Astrocyte of the spinal cord (primary cell): ENCODE measurements around the gene PTMA.

Experiments
- DNase-seq: peaks from one replicate; pipeline ENCODE4 v3.0.0; 2011; ENCODE audit warnings: low read depth, low spot score
- H3K4me3 ChIP-seq: 2 replicates; pipeline ENCODE4 v1.5.1; 2011; ENCODE audit warnings: low read depth, mild to moderate bottlenecking, low read length, moderate library complexity
- in situ Hi-C: cut with HindIII; loops from 2 replicates; pipeline ENCODE4 v1.10.0; 2017; ENCODE audit warnings: low sequenced_read_pairs
- TF ChIP-seq, protein P1 (sequence below): IDR thresholded peaks from 2 replicates; pipeline ENCODE4 v1.5.1; 2012; ENCODE audit warnings: low read depth, mild to moderate bottlenecking, low read length, inconsistent platforms

The PTMA gene

DNA sequence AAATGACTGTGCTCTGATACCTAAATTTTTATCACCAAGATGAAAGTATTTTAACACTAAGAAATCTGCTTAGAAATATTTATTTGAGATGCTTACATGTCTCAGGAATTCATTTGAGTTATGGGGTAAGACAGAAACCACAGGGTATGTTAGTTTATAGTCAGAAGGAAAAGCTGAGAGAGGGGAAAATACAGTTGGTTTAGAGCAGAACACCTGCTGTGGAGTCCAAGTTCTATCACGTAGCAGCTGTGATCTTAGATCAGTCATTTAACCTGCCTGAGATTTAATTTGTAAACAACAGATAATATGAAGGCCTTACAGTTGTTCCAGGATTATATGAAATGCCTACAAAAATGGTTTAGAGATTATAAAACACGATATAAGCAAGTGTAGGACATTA lies 43.7 kb downstream of the PTMA start:
- in situ Hi-C loops = no loop called here
- H3K4me3 ChIP-seq = no peak overlapping the region
- peak; percentile 3 for DNase-seq
- TF ChIP-seq, protein P1, sequence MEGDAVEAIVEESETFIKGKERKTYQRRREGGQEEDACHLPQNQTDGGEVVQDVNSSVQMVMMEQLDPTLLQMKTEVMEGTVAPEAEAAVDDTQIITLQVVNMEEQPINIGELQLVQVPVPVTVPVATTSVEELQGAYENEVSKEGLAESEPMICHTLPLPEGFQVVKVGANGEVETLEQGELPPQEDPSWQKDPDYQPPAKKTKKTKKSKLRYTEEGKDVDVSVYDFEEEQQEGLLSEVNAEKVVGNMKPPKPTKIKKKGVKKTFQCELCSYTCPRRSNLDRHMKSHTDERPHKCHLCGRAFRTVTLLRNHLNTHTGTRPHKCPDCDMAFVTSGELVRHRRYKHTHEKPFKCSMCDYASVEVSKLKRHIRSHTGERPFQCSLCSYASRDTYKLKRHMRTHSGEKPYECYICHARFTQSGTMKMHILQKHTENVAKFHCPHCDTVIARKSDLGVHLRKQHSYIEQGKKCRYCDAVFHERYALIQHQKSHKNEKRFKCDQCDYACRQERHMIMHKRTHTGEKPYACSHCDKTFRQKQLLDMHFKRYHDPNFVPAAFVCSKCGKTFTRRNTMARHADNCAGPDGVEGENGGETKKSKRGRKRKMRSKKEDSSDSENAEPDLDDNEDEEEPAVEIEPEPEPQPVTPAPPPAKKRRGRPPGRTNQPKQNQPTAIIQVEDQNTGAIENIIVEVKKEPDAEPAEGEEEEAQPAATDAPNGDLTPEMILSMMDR = no peak

DNA sequence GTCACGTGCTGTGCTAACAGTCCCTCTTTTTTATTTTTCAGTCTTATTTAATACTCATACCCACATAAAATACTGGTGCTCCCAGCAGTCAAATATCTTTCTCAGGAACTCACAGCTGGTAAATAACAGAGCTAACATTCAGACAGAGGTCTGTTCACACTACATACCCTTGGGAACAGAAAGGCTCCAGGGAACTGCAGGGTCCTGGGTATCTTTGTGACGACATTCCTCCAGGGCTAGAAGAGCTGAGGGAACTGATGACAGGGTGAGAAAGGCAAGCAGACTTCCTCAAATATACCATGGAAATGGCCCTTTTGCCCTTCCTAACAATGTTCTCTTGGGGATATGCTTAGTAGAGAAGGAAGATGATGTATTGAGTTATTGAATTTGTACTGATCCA lies 53.4 kb downstream of the PTMA start:
- TF ChIP-seq, protein P1 = no peak
- no peak for DNase-seq
- no peak overlapping the region for H3K4me3 ChIP-seq
- in situ Hi-C loops = no loop called here
